Tibial nerve (tissue), 4 donors: Measurements from ENCODE around the gene UGGT1. TPM values are rescaled to one million over a fixed set of nuclear protein-coding genes. Genes with fewer than 3 reads are reported as not detected.

ENCODE experiments used
- DNase-seq, 2 donors: peaks; one replicate each; pipeline ENCODE4 v3.0.0-alpha.2; 2019; ENCODE audit warnings: low spot score in 2 of 2
- H3K27ac ChIP-seq, 4 donors: fragments of 200-600 bp; sonication (generic) in 3 of 4; one replicate each; pipeline ENCODE4 v1.5.1; 2017 to 2019; ENCODE audit warnings: mild to moderate bottlenecking in 1 of 4
- H3K27me3 ChIP-seq, 2 donors: fragments of 200-600 bp; sonication (generic) in 1 of 2; one replicate each; pipeline versions ENCODE4 v1.5.1 to v1.6.0; 2017 to 2019
- H3K36me3 ChIP-seq, 3 donors: fragments of 200-600 bp; sonication (generic); one replicate each; pipeline ENCODE4 v1.5.1; 2018 to 2019
- H3K4me1 ChIP-seq, 4 donors: fragments of 200-600 bp; sonication (generic) in 3 of 4; one replicate each; pipeline ENCODE4 v1.5.1; 2017 to 2019
- H3K4me3 ChIP-seq, 4 donors: fragments of 200-600 bp; sonication (generic) in 3 of 4; one replicate each; pipeline ENCODE4 v1.5.1; 2017 to 2019; ENCODE audit warnings: mild to moderate bottlenecking in 1 of 4, moderate library complexity in 1 of 4
- H3K9me3 ChIP-seq, 4 donors: fragments of 200-600 bp; sonication (generic) in 3 of 4; one replicate each; pipeline ENCODE4 v1.5.1; 2017 to 2019
- EP300 ChIP-seq, 2 donors: sonication (generic); formaldehyde crosslinking; IDR thresholded peaks; one replicate each; pipeline ENCODE4 v1.6.1; 2017; ENCODE audit warnings: antibody characterized with exemption in 2 of 2, mild to moderate bottlenecking in 1 of 2
- POLR2A ChIP-seq, 2 donors: fragments of 450-650 bp; IDR thresholded peaks; one replicate each; pipeline ENCODE4 v1.6.1; 2017; ENCODE audit warnings: antibody characterized with exemption in 2 of 2, mild to moderate bottlenecking in 2 of 2, moderate library complexity in 2 of 2
- WGBS, 2 donors: methylation state at CpG; one replicate each; pipeline ENCODE4 v1.1.5; 2018; 5-methylcytosine and 5-hydroxymethylcytosine counted together
- small RNA-seq: library from RNA; depleted of rRNA; stranded (forward); fragments of <200 nt; gene quantifications from one replicate; pipeline ENCODE3, GENCODE V24; 2016
- total RNA-seq, 4 donors: library from RNA; depleted of rRNA; stranded (reverse); fragments of >200 nt; gene quantifications; one replicate each; pipeline ENCODE4 v1.1.0, GENCODE V29; 2016
- TF ChIP-seq, protein P1 (sequence below), 5 experiments: fragments of 200-600 bp in 3 of 5; fragments of 450-650 bp in 2 of 5; sonication (generic) in 3 of 5; IDR thresholded peaks; one replicate each; pipeline ENCODE4 v1.5.1; 2016 to 2019; ENCODE audit warnings: antibody characterized with exemption in 5 of 5, mild to moderate bottlenecking in 3 of 5, moderate library complexity in 2 of 5

UGGT1 gene
- total RNA-seq, 4 donors from 2014 or later, result 57.1 to 92.7 (median 66.2) TPM

DNA sequence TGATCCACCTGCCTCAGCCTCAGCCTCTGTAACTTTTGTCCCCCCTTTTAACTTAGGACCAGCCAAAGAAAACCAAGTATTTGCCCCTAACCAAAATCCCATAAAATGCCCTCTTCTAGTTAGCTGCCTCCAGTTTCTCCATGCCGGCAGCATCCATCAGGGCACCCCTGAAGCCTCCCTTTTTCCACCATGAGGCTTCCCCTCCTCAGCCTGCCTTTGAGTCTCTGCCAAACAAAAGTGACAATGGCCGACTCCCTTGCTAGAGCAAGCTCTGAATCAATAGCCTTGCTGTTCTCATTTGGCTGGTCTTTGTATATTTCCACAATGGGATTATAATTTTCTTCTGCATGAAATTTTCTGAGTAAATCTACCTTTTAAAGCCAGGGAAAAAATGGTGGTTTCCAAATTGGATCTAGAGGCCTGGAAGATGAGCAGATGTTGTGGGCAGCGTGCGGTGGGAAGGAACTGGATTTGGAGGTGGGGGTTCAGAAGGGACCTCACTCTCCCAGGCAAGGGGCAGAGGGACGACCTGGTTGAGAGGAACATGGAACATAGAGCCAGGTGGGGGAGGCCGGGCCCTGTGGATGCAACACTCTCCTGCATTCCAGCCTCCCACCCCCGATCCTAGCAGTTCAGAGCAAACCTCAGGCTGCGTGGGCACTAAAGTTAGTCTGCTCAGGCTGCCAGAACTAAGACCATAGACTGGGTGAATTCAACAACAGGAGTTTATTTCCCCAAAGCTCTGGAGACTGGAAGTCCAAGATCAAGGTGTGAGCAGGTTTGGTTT lies 147.1 kb downstream of the UGGT1 start:
- TF ChIP-seq, protein P1, sequence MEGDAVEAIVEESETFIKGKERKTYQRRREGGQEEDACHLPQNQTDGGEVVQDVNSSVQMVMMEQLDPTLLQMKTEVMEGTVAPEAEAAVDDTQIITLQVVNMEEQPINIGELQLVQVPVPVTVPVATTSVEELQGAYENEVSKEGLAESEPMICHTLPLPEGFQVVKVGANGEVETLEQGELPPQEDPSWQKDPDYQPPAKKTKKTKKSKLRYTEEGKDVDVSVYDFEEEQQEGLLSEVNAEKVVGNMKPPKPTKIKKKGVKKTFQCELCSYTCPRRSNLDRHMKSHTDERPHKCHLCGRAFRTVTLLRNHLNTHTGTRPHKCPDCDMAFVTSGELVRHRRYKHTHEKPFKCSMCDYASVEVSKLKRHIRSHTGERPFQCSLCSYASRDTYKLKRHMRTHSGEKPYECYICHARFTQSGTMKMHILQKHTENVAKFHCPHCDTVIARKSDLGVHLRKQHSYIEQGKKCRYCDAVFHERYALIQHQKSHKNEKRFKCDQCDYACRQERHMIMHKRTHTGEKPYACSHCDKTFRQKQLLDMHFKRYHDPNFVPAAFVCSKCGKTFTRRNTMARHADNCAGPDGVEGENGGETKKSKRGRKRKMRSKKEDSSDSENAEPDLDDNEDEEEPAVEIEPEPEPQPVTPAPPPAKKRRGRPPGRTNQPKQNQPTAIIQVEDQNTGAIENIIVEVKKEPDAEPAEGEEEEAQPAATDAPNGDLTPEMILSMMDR (IDR thresholded peaks at IDR 0.05), result no peak
- TF ChIP-seq POLR2A (IDR thresholded peaks at IDR 0.05) (no peak), EP300 (IDR thresholded peaks at IDR 0.05) (no peak)
- DNase-seq, result no peak
- Histone ChIP-seq H3K27ac (peak overlapping the region in 1 of 4 donors; percentile 75), H3K9me3 (no peaks in the 10 kb centered on the region), H3K27me3 (no peaks in the 10 kb centered on the region), H3K4me1 (peaks cover 0 to 13% (median 1%) of the 10 kb centered on the region in 4 donors), H3K4me3 (no peak overlapping the region), H3K36me3 (no peaks in the 10 kb centered on the region)
- WGBS, 2 donors, result 52 to 70% methylated on average over 8 of the region's 8 CpGs

DNA sequence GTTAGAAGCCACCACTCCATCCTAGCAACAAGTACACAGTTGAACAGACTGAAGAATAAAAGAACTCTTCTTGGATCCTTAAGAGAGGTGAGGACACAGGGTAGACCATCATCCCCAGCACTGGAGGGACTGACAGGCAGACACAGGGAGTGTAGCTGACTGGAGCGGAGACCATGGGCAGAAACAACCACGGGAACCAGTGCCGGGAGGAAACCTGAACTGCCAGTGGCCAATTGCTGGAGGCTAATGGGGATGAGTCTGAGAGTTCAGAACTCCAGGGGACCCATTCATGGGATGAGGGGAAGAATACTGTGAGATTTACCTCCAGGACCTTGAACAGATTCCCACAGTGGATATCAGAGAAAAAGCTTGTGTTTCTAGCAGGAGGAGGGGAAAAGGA lies 150.9 kb downstream of the UGGT1 start:
- WGBS, 2 donors, result 63 to 64% methylated on average over 3 of the region's 3 CpGs
- H3K4me1 ChIP-seq, result peaks cover 0 to 7% (median 0%) of the 10 kb centered on the region in 4 donors
- no peak for TF ChIP-seq EP300 (IDR thresholded peaks at IDR 0.05)
- no peak for TF ChIP-seq POLR2A (IDR thresholded peaks at IDR 0.05)
- TF ChIP-seq, protein P1 (IDR thresholded peaks at IDR 0.05), result no peak
- H3K36me3 ChIP-seq, result no peaks in the 10 kb centered on the region
- DNase-seq, result no peak
- H3K27ac ChIP-seq, result no peak overlapping the region
- H3K27me3 ChIP-seq, result no peaks in the 10 kb centered on the region
- H3K4me3 ChIP-seq, result no peak overlapping the region
- H3K9me3 ChIP-seq, result no peaks in the 10 kb centered on the region

Small RNA genes lying within 50 kb of the gene (small RNA-seq; reads per million reads assigned to genes)
- gene AC108059.2 (not detected), gene AC108059.3 (not detected), gene DYNLT3P2 (not detected), gene RF00019 (not detected)

Other genes starting within 250 kb of the UGGT1 start
- gene POLR2D, start 233.0 kb upstream of the UGGT1 start, total RNA-seq, result 10 to 100 TPM in 1 of 4 donors, 1 to 10 TPM in 3; 6.1 to 10.7 (median 7.8) TPM
- 10 to 100 TPM; 12.9 to 15.1 (median 14.3) TPM for gene AMMECR1L, start 205.2 kb upstream of the UGGT1 start, total RNA-seq
- 10 to 100 TPM in 2 of 4 donors, 1 to 10 TPM in 2; 6.1 to 14.2 (median 10.6) TPM for gene SAP130, start 63.1 kb upstream of the UGGT1 start, total RNA-seq
- 10 to 100 TPM; 21.6 to 51.6 (median 39.3) TPM for gene HS6ST1, start 227.7 kb downstream of the UGGT1 start, total RNA-seq